ENCODE data around the gene DDX10. TPM values are rescaled to one million over a fixed set of nuclear protein-coding genes. Genes with fewer than 3 reads are reported as not detected.

Gene DDX10
- total RNA-seq, 4 donors from 2014 or later, result 8.8 to 27.7 (median 14.6) TPM

GRCh38 chr11:108914981-108915380 is 250.1 kb downstream of the DDX10 start:
- no peak for TF ChIP-seq CTCF (IDR thresholded peaks at IDR 0.05; ENCODE audit: low read depth)

GRCh38 chr11:108915666-108916065 is 250.8 kb downstream of the DDX10 start:
- TF ChIP-seq CTCF (IDR thresholded peaks at IDR 0.05; ENCODE audit: low read depth), result no peak

- TF ChIP-seq CTCF (IDR thresholded peaks at IDR 0.05; ENCODE audit: low read depth), result no peak
Observed at GRCh38 chr11:108916290-108916689, 251.4 kb downstream of the DDX10 start.

GRCh38 chr11:108916935-108917334 is 252.1 kb downstream of the DDX10 start:
- no peak for TF ChIP-seq CTCF (IDR thresholded peaks at IDR 0.05; ENCODE audit: low read depth)

- TF ChIP-seq CTCF (IDR thresholded peaks at IDR 0.05; ENCODE audit: low read depth), result no peak
Observed at GRCh38 chr11:108921211-108921610, 256.3 kb downstream of the DDX10 start.

- no peak for TF ChIP-seq CTCF (IDR thresholded peaks at IDR 0.05; ENCODE audit: low read depth)
Observed at GRCh38 chr11:108922241-108922640, 257.4 kb downstream of the DDX10 start.

- no peak for TF ChIP-seq CTCF (IDR thresholded peaks at IDR 0.05; ENCODE audit: low read depth)
Observed at GRCh38 chr11:108923413-108923812, 258.5 kb downstream of the DDX10 start.
